HG02870 (cell line): ENCODE measurements around the gene TMEM45A.
"Not testable (repeated sequence)": the region's sequence is repeated elsewhere in the genome, so short reads cannot be mapped to it uniquely, and the experiment has no call there.

ENCODE experiments used
- ATAC-seq: cut with Tn5 transposase; IDR thresholded peaks from one replicate; pipeline ENCODE4 v1.9.1; 2021; ENCODE audit warnings: mild to moderate bottlenecking, moderate library complexity; ENCODE audit not compliant: unreplicated experiment

TMEM45A gene

GRCh38 chr3:100492059-100493006 is at the start of gene TMEM45A:
TSS of gene TMEM45A (plus strand) at chr3:100492619. CDS start at chr3:100555212, 62,593 bp downstream.
- peak; percentile 97 for ATAC-seq

- no peak for ATAC-seq
Observed at GRCh38 chr3:100443690-100444089, 48.7 kb upstream of the TMEM45A start.

GRCh38 chr3:100447067-100447466 is 45.4 kb upstream of the TMEM45A start:
- ATAC-seq = not testable (repeated sequence)

GRCh38 chr3:100448079-100448478 is 44.3 kb upstream of the TMEM45A start:
- ATAC-seq = no peak

- no peak for ATAC-seq
Observed at GRCh38 chr3:100449214-100449613, 43.2 kb upstream of the TMEM45A start.

GRCh38 chr3:100454677-100455076 is 37.7 kb upstream of the TMEM45A start:
- no peak for ATAC-seq

- ATAC-seq = no peak
Observed at GRCh38 chr3:100455841-100456550, 36.4 kb upstream of the TMEM45A start.

GRCh38 chr3:100456745-100457144 is 35.7 kb upstream of the TMEM45A start:
- no peak for ATAC-seq

- ATAC-seq = no peak
Observed at GRCh38 chr3:100457811-100458210, 34.6 kb upstream of the TMEM45A start.

- ATAC-seq = no peak
Observed at GRCh38 chr3:100458814-100459213, 33.6 kb upstream of the TMEM45A start.

GRCh38 chr3:100463002-100463401 is 29.4 kb upstream of the TMEM45A start:
- peak; percentile 85 for ATAC-seq

GRCh38 chr3:100463646-100464155 is 28.7 kb upstream of the TMEM45A start:
- no peak for ATAC-seq

- ATAC-seq = peak; percentile 39
Observed at GRCh38 chr3:100465892-100466777, 26.3 kb upstream of the TMEM45A start.

- no peak for ATAC-seq
Observed at GRCh38 chr3:100467133-100467532, 25.3 kb upstream of the TMEM45A start.

- ATAC-seq = no peak
Observed at GRCh38 chr3:100468676-100469075, 23.7 kb upstream of the TMEM45A start.

GRCh38 chr3:100470951-100471350 is 21.5 kb upstream of the TMEM45A start:
- no peak for ATAC-seq

GRCh38 chr3:100471444-100471843 is 21.0 kb upstream of the TMEM45A start:
- no peak for ATAC-seq

- ATAC-seq = not testable (repeated sequence)
Observed at GRCh38 chr3:100477851-100478360, 14.5 kb upstream of the TMEM45A start.

- not testable (repeated sequence) for ATAC-seq
Observed at GRCh38 chr3:100478521-100478920, 13.9 kb upstream of the TMEM45A start.

- ATAC-seq = no peak
Observed at GRCh38 chr3:100480081-100480480, 12.3 kb upstream of the TMEM45A start.
